ENCODE results near the gene RXRB. TPM values are rescaled to one million over a fixed set of nuclear protein-coding genes. Genes with fewer than 3 reads are reported as not detected.

The RXRB gene
- total RNA-seq, 1 experiment from 2014 or later: 49.9 TPM

DNA sequence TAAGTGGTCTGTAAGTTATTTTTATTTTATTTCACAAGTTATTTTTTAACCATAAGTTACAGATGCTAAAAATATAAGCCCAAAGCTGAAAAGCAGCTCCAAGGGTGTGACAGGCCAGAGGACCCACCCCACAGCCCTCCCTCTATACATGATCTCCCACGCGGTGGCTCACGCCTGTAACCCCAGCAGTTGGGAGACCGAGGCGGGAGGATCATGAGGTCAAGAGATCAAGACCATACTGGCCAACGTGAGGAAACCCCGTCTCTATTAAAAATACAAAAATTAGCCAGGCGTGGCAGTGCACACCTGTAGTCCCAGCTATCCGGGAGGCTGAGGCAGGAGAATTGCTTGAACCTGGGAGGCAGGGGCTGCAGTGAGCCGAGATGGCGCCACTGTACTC is 40.4 kb downstream of the RXRB start:
- no TSS peak for BruUV-seq (replicated peaks)
- no peak for DNase-seq (ENCODE audit: low read depth, low spot score)
- Histone ChIP-seq H3K9ac (ENCODE audit: low read length) (no peak overlapping the region), H3K4me1 (ENCODE audit: control insufficient read depth in 1 of 2, insufficient read depth in 2 of 2, low read length in 2 of 2) (peaks cover 11 to 29% of the 10 kb centered on the region in 2 experiments), H3K27ac (ENCODE audit: low read depth, low read length) (no peak overlapping the region; the same call in 1 of the 2 replicates), H3K79me2 (ENCODE audit: insufficient read depth, low read length) (no peaks in the 10 kb centered on the region), H3K9me3 (ENCODE audit: control insufficient read depth in 1 of 2, insufficient read depth in 1 of 2, low read depth in 1 of 2, low read length in 2 of 2) (no peaks in the 10 kb centered on the region), H3K36me3 (ENCODE audit: control insufficient read depth in 1 of 2, insufficient read depth in 2 of 2, low read length in 2 of 2) (no peaks in the 10 kb centered on the region), H2AFZ (ENCODE audit: low read depth, low read length, poor library complexity, severe bottlenecking) (no peak overlapping the region), H3K9me2 (ENCODE audit: insufficient read depth) (no peaks in the 10 kb centered on the region), H3K4me2 (ENCODE audit: low read length) (no peak overlapping the region), H3K4me3 (replicated peaks in 1 of 2; ENCODE audit: low read depth in 1 of 2, low read length in 2 of 2) (no peak overlapping the region), H4K20me1 (ENCODE audit: insufficient read depth) (no peaks in the 10 kb centered on the region), H3K27me3 (ENCODE audit: insufficient read depth, low read length) (no peaks in the 10 kb centered on the region)
- CTCF ChIA-PET: interaction anchor here (0.6 to 4.9 kb wide), 6 partner anchors 11 to 139 kb away, joined by 3 to 31 read pairs (median 6); partner anchors contain the start of gene HSD17B8
- RAD21 ChIA-PET (ENCODE audit: low non-redundant PET in 1 of 2, low total read pairs in 2 of 2, uncharacterized antibody in 2 of 2, unreplicated experiment in 2 of 2): interaction anchor here in 1 of 2 experiments (1.0 kb wide), 1 partner anchor 88 kb away, joined by 6 read pairs; no protein-coding TSS in a partner anchor
- no peak for TF ChIP-seq SIN3A (IDR thresholded peaks at IDR 0.05; ENCODE audit: low read depth)
- POLR2A ChIA-PET: no interaction called here
- intact Hi-C loops (cut with micrococcal nuclease): no loop called here
- ATAC-seq: no peak

DNA sequence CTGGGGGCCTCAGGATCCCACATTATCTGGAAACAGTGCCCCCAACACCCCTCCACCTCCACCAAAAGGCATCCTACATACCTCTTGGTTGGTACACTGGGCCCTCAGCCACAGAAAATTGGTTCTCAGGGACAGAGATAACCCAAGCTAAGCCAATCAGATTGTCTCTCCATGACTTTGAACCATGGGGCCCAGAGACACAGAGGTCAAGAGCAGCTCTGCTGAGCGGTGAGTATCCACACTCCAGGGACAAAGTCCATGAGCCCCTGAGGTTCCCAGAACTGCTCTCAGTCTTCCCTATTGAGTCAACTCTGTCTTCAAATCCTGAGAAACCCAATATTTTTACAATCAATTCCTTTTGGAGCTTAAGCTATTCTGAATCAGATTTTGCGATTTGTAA is 43.5 kb downstream of the RXRB start:
- H3K4me2 ChIP-seq (ENCODE audit: low read length): no peak overlapping the region
- H3K4me1 ChIP-seq (ENCODE audit: control insufficient read depth in 1 of 2, insufficient read depth in 2 of 2, low read length in 2 of 2): peaks cover 11 to 19% of the 10 kb centered on the region in 2 experiments
- POLR2A ChIA-PET: no interaction called here
- no peak overlapping the region for H3K9ac ChIP-seq (ENCODE audit: low read length)
- intact Hi-C loops (cut with micrococcal nuclease): no loop called here
- H3K27me3 ChIP-seq (ENCODE audit: insufficient read depth, low read length): no peaks in the 10 kb centered on the region
- H3K9me2 ChIP-seq (ENCODE audit: insufficient read depth): no peaks in the 10 kb centered on the region
- H2AFZ ChIP-seq (ENCODE audit: low read depth, low read length, poor library complexity, severe bottlenecking): no peak overlapping the region
- no peaks in the 10 kb centered on the region for H4K20me1 ChIP-seq (ENCODE audit: insufficient read depth)
- no peak overlapping the region for H3K4me3 ChIP-seq (replicated peaks in 1 of 2; ENCODE audit: low read depth in 1 of 2, low read length in 2 of 2)
- RAD21 ChIA-PET (ENCODE audit: low non-redundant PET in 1 of 2, low total read pairs in 2 of 2, uncharacterized antibody in 2 of 2, unreplicated experiment in 2 of 2): no interaction called here
- CTCF ChIA-PET: interaction anchor here (1.3 kb wide), 1 partner anchor 9 kb away, joined by 3 read pairs; no protein-coding TSS in a partner anchor
- H3K9me3 ChIP-seq (ENCODE audit: control insufficient read depth in 1 of 2, insufficient read depth in 1 of 2, low read depth in 1 of 2, low read length in 2 of 2): no peaks in the 10 kb centered on the region
- TF ChIP-seq EZH2phosphoT487 (IDR thresholded peaks at IDR 0.05; ENCODE audit: borderline replicate concordance): no peak
- TF ChIP-seq FOSL1 (IDR thresholded peaks at IDR 0.05; ENCODE audit: low read depth): no peak
- TF ChIP-seq, protein P1, sequence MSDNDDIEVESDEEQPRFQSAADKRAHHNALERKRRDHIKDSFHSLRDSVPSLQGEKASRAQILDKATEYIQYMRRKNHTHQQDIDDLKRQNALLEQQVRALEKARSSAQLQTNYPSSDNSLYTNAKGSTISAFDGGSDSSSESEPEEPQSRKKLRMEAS (IDR thresholded peaks at IDR 0.05): no peak
- no peak for TF ChIP-seq CBX3 (IDR thresholded peaks at IDR 0.05; ENCODE audit: low read depth)
- TF ChIP-seq, protein P2, sequence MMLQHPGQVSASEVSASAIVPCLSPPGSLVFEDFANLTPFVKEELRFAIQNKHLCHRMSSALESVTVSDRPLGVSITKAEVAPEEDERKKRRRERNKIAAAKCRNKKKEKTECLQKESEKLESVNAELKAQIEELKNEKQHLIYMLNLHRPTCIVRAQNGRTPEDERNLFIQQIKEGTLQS (IDR thresholded peaks at IDR 0.05): no peak
- no peak for TF ChIP-seq TCF7L2 (IDR thresholded peaks at IDR 0.05; ENCODE audit: borderline replicate concordance, extremely low read depth, insufficient read depth, insufficient read length)
- no peak for TF ChIP-seq SP1 (IDR thresholded peaks at IDR 0.05; ENCODE audit: low read depth)
- TF ChIP-seq EGR1 (IDR thresholded peaks at IDR 0.05; ENCODE audit: low read depth): no peak
- TF ChIP-seq, protein P3, sequence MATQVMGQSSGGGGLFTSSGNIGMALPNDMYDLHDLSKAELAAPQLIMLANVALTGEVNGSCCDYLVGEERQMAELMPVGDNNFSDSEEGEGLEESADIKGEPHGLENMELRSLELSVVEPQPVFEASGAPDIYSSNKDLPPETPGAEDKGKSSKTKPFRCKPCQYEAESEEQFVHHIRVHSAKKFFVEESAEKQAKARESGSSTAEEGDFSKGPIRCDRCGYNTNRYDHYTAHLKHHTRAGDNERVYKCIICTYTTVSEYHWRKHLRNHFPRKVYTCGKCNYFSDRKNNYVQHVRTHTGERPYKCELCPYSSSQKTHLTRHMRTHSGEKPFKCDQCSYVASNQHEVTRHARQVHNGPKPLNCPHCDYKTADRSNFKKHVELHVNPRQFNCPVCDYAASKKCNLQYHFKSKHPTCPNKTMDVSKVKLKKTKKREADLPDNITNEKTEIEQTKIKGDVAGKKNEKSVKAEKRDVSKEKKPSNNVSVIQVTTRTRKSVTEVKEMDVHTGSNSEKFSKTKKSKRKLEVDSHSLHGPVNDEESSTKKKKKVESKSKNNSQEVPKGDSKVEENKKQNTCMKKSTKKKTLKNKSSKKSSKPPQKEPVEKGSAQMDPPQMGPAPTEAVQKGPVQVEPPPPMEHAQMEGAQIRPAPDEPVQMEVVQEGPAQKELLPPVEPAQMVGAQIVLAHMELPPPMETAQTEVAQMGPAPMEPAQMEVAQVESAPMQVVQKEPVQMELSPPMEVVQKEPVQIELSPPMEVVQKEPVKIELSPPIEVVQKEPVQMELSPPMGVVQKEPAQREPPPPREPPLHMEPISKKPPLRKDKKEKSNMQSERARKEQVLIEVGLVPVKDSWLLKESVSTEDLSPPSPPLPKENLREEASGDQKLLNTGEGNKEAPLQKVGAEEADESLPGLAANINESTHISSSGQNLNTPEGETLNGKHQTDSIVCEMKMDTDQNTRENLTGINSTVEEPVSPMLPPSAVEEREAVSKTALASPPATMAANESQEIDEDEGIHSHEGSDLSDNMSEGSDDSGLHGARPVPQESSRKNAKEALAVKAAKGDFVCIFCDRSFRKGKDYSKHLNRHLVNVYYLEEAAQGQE (IDR thresholded peaks at IDR 0.05; ENCODE audit: low read depth): no peak
- no peak for TF ChIP-seq SIN3A (IDR thresholded peaks at IDR 0.05; ENCODE audit: low read depth)
- no peak for TF ChIP-seq POLR2AphosphoS5 (IDR thresholded peaks at IDR 0.05; ENCODE audit: low read depth, low read length)
- DNase-seq (ENCODE audit: low read depth, low spot score) (no peak), ATAC-seq (no peak)
- no peaks in the 10 kb centered on the region for H3K36me3 ChIP-seq (ENCODE audit: control insufficient read depth in 1 of 2, insufficient read depth in 2 of 2, low read length in 2 of 2)
- BruUV-seq (replicated peaks): no TSS peak
- H3K27ac ChIP-seq (ENCODE audit: low read depth, low read length): no peak overlapping the region
- no peaks in the 10 kb centered on the region for H3K79me2 ChIP-seq (ENCODE audit: insufficient read depth, low read length)

Data from HCT116 (cell line).